A673 (cell line): ENCODE measurements around the gene SF3A1. TPM values are rescaled to one million over a fixed set of nuclear protein-coding genes. Genes with fewer than 3 reads are reported as not detected.

Experiments used
- BruUV-seq: library from RNA; stranded (reverse); fragments of 400-500 nt; replicated peaks from 2 replicates; lab custom pipeline; 2021; lab: Mats Ljungman, UMichigan
- CTCF ChIA-PET: fragments of 300-600 bp; sonication (Branson Sonifier 250); formaldehyde crosslinking; loops from one replicate; lab custom pipeline; 2022; ENCODE audit warnings: antibody characterized with exemption; lab: Charles Lee
- POLR2A ChIA-PET: fragments of 300-600 bp; sonication (Branson Sonifier 250); formaldehyde crosslinking; loops from one replicate; lab custom pipeline; 2022; ENCODE audit warnings: antibody characterized with exemption; ENCODE audit not compliant: low non-redundant PET; lab: Charles Lee
- DNase-seq: peaks from one replicate; pipeline ENCODE4 v3.0.0-alpha.2; 2015; ENCODE audit warnings: low spot score
- H3K27ac ChIP-seq: fragments of 200-600 bp; sonication (generic); 2 replicates; pipeline ENCODE4 v1.5.1; 2016; ENCODE audit warnings: mixed run types, low read depth, mild to moderate bottlenecking, mixed read lengths, antibody characterized with exemption, low read length; ENCODE audit not compliant: poor library complexity, severe bottlenecking
- H3K27me3 ChIP-seq: fragments of 200-600 bp; sonication (generic); replicated peaks from 2 replicates; pipeline ENCODE4 v1.6.1; 2017; ENCODE audit warnings: mixed run types, low read depth, mild to moderate bottlenecking, mixed read lengths, antibody characterized with exemption, low read length; ENCODE audit not compliant: insufficient read depth, poor library complexity
- H3K36me3 ChIP-seq: fragments of 200-600 bp; sonication (generic); 2 replicates; pipeline ENCODE4 v1.6.1; 2016; ENCODE audit warnings: mixed run types, mild to moderate bottlenecking, mixed read lengths, antibody characterized with exemption, low read length; ENCODE audit not compliant: insufficient read depth, poor library complexity, severe bottlenecking
- H3K4me1 ChIP-seq: fragments of 200-600 bp; sonication (generic); 2 replicates; pipeline ENCODE4 v1.6.1; 2017; ENCODE audit warnings: mixed run types, mild to moderate bottlenecking, mixed read lengths, antibody characterized with exemption, low read length; ENCODE audit not compliant: insufficient read depth, poor library complexity, severe bottlenecking
- H3K4me3 ChIP-seq: fragments of 200-600 bp; sonication (generic); 2 replicates; pipeline ENCODE4 v1.5.1; 2016; ENCODE audit warnings: low read depth, mixed run types, mild to moderate bottlenecking, mixed read lengths, low read length; ENCODE audit not compliant: poor library complexity, severe bottlenecking
- H3K9me3 ChIP-seq: fragments of 200-600 bp; sonication (generic); 2 replicates; pipeline ENCODE4 v1.6.1; 2016; ENCODE audit warnings: mixed run types, low read depth, mild to moderate bottlenecking, mixed read lengths, antibody characterized with exemption, low read length; ENCODE audit not compliant: poor library complexity, severe bottlenecking
- EZH2 ChIP-seq: fragments of 200-600 bp; sonication (generic); IDR thresholded peaks from 2 replicates; pipeline ENCODE4 v1.6.1; 2017; ENCODE audit warnings: borderline replicate concordance, low read depth, mild to moderate bottlenecking, mixed read lengths, antibody characterized with exemption, low read length; ENCODE audit not compliant: poor library complexity, severe bottlenecking
- intact Hi-C: fragments of 100-400 bp; cut with micrococcal nuclease; formaldehyde crosslinking; loops from one replicate; pipeline ENCODE4 v1.10.0; 2022; ENCODE audit not compliant: unreplicated experiment
- total RNA-seq: library from RNA; stranded (reverse); gene quantifications from 2 replicates; pipeline ENCODE4 v1.2.3, GENCODE V29; 2021
- TF ChIP-seq, protein P1 (sequence below): fragments of 300-800, 200-600 bp; sonication (generic); conservative IDR thresholded peaks from 2 replicates; pipeline ENCODE4 v1.5.1; 2017; ENCODE audit warnings: low read depth, mild to moderate bottlenecking, antibody characterized with exemption, low read length, moderate library complexity, mixed read lengths

The SF3A1 gene
- total RNA-seq, 1 experiment from 2014 or later = 366 TPM

DNA sequence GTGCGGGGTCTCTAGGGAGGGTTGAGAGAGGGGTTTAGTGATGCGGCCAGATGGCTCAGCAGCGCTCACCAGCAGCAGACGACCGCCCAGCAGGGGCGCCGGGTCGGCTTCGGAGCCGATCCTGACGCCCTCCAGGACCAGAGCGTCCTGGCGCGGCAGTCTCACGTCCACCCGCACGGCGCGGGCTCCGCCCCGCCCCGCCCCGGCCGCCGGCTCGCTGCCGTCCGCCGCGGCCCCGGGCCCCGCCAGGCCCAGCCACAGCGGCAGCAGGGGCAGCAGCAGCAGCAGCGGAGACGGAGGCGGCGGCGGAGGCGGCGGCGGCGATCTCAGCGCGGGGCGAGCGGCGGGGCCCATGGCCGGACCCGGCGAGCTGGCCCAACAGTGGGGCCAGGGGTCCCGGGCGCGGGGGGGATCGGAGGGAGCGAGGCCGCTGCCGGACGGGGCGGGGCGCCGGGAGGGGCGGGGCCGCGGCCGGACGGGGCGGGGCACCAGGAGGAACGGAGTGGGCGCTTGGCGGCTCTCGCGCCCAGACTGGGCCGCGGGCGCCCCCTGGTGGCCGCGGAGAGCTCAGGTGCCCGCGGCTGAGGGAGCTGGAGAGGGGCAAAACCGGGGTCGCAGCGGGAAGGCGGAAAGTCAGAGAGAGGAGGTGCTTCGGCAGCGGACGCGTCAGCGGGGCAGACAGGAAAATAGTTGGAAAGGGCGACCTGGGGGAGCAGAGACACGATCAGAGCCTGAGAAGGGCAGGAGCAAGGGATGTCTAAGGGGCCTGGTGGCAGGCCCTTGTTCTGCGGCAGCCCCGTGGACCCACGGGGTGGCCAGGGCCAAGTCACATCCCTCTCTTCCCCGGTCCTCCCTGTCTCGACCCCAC, 30.5 kb upstream of the SF3A1 start, which contains the start of gene RNF215:
RNF215 (minus strand) TSS at position 452 of the 868 bp plus-strand sequence; CDS start at position 354, 98 bp downstream.
- peak within 1 kb of the TSS; percentile 54 for H3K27ac ChIP-seq

DNA sequence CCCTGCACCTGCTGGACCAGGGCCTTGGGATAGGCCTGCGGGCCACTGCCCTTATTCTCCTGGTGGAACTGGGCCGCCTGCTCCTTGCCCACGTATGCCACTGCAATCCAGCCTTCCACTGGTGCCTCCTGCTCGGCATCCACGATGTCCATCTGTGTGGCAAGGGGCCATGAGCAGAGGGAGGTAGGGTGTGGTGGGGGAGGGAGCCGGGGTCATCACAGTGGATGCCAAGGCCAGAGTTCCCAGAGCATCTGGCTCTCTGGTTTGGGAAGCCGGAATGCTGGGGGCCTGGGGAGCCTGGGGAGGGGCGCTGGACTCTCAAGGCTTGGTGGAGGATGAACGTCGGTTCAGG, 29.9 kb upstream of the SF3A1 start:
- H3K4me1 ChIP-seq = peaks cover 4% of the 10 kb centered on the region
- no TSS peak for BruUV-seq
- peak overlapping the region; percentile 54 for H3K27ac ChIP-seq
- no peaks in the 10 kb centered on the region for H3K36me3 ChIP-seq
- no peaks in the 10 kb centered on the region for H3K27me3 ChIP-seq
- POLR2A ChIA-PET = no interaction called here
- no peak for TF ChIP-seq EZH2
- TF ChIP-seq, protein P1, sequence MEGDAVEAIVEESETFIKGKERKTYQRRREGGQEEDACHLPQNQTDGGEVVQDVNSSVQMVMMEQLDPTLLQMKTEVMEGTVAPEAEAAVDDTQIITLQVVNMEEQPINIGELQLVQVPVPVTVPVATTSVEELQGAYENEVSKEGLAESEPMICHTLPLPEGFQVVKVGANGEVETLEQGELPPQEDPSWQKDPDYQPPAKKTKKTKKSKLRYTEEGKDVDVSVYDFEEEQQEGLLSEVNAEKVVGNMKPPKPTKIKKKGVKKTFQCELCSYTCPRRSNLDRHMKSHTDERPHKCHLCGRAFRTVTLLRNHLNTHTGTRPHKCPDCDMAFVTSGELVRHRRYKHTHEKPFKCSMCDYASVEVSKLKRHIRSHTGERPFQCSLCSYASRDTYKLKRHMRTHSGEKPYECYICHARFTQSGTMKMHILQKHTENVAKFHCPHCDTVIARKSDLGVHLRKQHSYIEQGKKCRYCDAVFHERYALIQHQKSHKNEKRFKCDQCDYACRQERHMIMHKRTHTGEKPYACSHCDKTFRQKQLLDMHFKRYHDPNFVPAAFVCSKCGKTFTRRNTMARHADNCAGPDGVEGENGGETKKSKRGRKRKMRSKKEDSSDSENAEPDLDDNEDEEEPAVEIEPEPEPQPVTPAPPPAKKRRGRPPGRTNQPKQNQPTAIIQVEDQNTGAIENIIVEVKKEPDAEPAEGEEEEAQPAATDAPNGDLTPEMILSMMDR = no peak
- CTCF ChIA-PET = no interaction called here
- no peaks in the 10 kb centered on the region for H3K9me3 ChIP-seq
- peak overlapping the region; percentile 58 for H3K4me3 ChIP-seq
- intact Hi-C loops = loop anchor here (2.0 kb wide), 1 partner anchor 124 kb away; no protein-coding TSS in a partner anchor
- no peak for DNase-seq

More for the DNA sequence above, 30.5 kb upstream of the SF3A1 start, which contains the start of gene RNF215:
- peaks cover 4% of the 10 kb centered on the region for H3K4me1 ChIP-seq
- H3K27me3 ChIP-seq = no peaks in the 10 kb centered on the region
- no TSS peak for BruUV-seq
- no peak for TF ChIP-seq EZH2
- TF ChIP-seq, protein P1 = peak; percentile 88
- ChIA-PET CTCF (interaction anchor here (0.6 to 1.2 kb wide), 14 partner anchors 9 to 717 kb away, joined by 3 to 11 read pairs (median 4); partner anchors contain the start of genes CASTOR1, CCDC157, SEC14L2 and SF3A1), POLR2A (no interaction called here)
- intact Hi-C loops = loop anchor here (2.0 kb wide), 1 partner anchor 124 kb away; no protein-coding TSS in a partner anchor
- H3K9me3 ChIP-seq = no peaks in the 10 kb centered on the region
- peak within 1 kb of the TSS; percentile 58 for H3K4me3 ChIP-seq
- H3K36me3 ChIP-seq = no peaks in the 10 kb centered on the region
- peak; percentile 89 for DNase-seq

DNA sequence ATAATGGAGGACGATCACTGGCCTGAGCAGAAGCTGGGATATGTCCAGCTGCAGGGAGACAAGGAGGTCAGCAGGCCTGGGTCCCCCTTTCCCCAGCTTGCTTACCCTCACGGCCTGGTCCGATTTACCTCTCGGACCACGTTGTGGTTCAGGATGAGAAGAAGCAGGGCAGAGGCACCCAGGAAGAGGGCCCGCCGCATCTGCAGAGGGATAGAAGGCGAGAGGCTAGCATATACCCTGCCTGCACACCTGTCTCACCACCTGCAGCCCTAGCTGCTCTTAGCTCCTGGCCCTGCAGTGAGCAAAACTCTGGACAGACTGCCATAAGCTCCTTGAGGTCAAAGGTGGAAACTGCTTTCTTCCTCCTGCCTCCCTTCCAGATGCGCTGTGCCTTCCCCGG, 29.2 kb upstream of the SF3A1 start:
- H3K27me3 ChIP-seq = no peaks in the 10 kb centered on the region
- BruUV-seq = TSS peak; percentile 44
- H3K27ac ChIP-seq = no peak overlapping the region
- H3K9me3 ChIP-seq = no peaks in the 10 kb centered on the region
- H3K36me3 ChIP-seq = no peaks in the 10 kb centered on the region
- ChIA-PET POLR2A (no interaction called here), CTCF (interaction anchor here (0.6 kb wide), 1 partner anchor 768 kb away, joined by 4 read pairs; no protein-coding TSS in a partner anchor)
- H3K4me1 ChIP-seq = peaks cover 4% of the 10 kb centered on the region
- DNase-seq = no peak
- no peak overlapping the region for H3K4me3 ChIP-seq
- intact Hi-C loops = loop anchor here (2.0 kb wide), 1 partner anchor 123 kb away; no protein-coding TSS in a partner anchor
- TF ChIP-seq EZH2 = no peak
- TF ChIP-seq, protein P1 = no peak
